ENCODE measurements around the gene IFIT2.
"Not testable (repeated sequence)": the region's sequence is repeated elsewhere in the genome, so short reads cannot be mapped to it uniquely, and the experiment has no call there.

IFIT2 gene

DNA sequence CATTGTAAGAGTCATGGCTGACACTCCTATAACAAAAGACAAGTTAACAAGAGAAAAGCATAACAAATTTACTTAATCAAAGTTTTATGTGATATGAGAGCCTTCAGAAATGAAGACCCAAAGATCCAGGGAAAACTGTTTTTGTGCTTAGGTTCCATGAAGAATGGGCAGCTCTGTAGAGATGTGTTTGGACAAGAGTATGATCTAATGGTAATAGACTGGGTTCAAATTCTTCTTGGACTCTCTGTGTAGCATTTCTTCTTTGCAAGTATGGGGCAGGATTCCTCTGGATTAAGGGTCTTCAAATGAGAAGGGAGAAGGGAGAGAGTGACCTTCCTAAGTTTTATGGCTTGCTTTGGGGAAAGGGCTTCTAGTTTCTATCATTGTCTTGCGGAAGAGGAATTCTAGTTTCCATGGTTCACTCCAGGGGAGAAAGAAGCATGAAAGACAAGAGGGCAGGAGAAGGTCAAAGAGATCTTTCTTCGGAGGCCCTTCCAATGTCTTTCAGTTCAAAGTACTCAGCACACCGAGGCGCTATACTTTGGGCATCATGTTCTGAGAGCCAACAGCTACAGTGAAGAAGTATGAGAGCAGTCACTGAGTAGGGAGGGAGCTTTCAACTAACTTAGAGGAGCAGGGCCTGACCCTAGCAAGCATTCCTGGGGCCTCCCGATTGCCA is 41.4 kb downstream of the IFIT2 start:
- no peak for DNase-seq

DNA sequence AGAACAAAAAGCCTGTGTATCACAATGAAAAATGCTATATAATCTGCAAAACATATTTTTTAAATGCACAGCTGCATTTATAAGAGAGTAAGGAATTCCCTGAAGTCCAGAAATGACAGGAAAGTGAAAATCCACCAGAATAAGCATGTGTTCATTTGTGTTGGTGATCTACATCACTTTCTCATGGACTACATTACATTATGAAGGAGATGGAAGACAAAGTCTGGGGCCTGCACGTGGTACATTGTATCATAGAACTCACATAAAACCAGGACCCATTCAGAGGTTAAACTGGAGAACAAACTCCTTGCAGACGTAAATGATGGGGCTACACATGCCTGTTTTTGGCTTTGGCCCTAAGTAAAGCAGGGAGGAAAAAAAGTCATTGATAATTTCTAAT is 42.3 kb downstream of the IFIT2 start:
- no peak for DNase-seq

DNA sequence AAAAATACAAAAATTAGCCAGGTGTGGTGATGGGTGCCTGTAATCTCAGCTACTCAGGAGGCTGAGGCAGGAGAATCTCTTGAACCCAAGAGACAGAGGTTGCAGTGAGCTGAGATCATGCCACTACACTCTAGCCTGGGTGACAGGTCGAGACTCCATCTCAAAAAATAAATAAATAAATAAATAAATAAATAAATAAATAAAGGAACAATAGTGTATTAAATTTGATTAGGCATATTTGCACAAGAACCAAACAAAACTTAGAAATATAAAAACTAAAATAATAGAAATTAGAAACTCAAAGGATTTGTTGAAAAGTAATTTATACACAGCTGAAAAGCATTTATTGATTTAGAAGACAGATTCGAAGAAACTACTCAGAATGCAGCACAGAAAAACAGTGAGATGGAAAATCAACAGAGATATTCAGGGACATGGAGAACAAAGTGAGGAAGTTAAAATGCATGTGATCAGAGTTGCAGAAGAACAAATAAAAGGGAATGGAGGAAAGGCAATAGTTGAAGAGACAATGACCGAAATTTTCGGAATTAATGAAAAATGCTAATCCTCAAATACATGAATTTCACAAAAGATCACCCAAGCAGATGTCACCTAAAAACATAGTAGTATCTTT is 43.6 kb downstream of the IFIT2 start:
- no peak for DNase-seq

GRCh38 chr10:89346405-89347254 is 44.8 kb downstream of the IFIT2 start:
- no peak for DNase-seq

- DNase-seq, result no peak
Observed at GRCh38 chr10:89347701-89348457, 46.0 kb downstream of the IFIT2 start.

GRCh38 chr10:89348481-89348880 is 46.6 kb downstream of the IFIT2 start:
- DNase-seq, result no peak

DNA sequence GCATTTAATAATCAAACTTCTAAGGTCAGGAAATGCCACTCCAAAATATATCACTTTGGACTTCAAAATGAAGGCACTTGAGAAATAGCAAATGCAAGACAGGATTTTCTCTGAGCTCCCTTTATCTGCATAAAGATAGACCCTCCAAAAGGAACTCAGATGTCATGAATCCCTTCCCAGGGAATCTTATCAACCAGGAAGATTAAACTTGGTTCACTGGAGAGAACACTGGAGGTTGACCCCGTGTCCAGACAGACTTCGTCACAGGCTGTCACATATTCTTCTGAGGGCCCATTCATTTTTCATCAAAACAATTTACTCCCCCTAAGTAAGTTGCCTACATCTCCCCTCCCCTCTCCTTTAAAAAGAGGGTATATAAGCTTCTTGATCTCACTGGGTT is 47.1 kb downstream of the IFIT2 start:
- DNase-seq, result no peak

GRCh38 chr10:89350631-89351315 is 48.9 kb downstream of the IFIT2 start:
- DNase-seq, result not testable (repeated sequence)

GRCh38 chr10:89351412-89351779 is 49.5 kb downstream of the IFIT2 start:
- no peak for DNase-seq

GRCh38 chr10:89351780-89352597 is 50.1 kb downstream of the IFIT2 start:
- no peak for DNase-seq

DNA sequence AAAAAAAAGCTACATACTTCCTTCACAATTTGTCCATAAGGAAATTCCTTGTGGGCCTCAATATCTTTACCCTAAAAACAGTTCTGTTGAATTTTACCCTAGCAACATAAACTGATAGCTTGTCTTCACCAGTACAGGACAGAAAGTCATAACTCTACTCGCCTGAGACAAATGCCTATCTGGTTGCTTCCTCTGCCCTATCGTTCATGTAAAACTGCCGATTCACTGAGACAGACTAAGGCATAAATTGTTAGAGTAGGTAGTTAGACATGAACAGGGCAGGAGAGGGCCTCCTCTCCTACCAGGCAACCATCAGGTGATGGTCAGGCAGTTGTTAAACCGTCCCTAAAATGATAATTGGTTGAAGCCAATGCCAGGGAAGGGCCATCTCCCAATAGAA is 51.0 kb downstream of the IFIT2 start:
- no peak for DNase-seq

DNA sequence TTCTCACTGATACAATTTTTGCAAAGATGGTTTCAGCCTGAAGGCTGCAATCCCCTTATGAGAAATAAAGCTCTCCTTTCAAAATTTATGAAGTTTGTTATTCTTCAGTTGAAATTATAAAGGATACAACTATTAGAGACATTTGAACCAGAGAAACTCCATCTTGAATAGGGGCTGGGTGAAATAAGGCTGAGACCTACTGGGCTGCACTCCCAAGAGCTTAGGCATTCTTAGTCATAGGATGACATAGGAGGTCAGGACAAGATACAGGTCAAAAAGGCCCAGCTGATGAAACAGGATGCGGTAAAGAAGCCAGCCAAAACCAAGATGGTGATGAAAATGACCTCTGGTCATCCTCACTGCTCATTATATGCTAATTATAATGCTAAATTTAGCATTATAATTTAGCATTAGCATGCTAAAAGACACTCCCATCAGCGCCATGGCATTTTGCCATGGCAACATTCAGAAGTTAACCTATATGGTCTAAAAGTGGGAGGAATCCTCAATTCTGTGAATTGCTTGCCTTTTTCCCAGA is 53.6 kb downstream of the IFIT2 start:
- no peak for DNase-seq

DNA sequence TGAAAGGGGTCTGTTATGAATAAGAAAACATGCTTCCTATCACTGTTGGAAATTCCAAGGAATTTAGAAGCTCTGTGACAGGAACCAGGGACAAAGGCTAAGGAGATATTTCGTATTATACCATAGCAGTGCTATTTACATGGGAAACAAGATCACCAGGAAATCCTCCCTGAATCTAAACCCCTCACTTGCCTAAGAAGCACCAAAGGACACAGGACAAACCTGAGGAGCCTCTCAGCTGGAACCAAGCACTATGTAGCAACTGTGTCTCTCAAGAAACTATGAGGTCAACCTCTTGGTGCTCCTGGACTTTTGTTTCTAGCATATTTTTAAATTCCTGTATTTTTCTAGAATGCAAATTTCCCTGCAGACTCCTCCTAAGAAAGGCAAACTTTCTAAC is 55.2 kb downstream of the IFIT2 start:
- DNase-seq, result no peak

DNA sequence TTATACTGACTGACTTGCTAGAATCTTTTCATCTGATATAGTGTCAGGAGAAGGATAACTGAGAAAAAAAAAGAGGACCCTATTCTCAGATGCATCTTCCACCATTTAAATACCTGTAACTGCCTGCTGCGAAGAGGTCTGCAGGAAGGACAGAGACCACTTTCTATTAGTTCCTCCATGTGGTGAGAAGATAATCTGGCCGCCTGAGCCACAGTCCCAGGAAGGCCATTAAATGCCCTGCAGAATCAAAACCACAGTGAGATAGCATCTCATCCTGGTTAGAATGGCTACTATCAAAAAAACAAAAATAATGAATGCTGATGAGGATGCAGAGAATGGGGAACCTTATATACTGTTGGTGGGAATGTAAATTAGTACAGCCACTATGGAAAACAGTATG is 56.1 kb downstream of the IFIT2 start:
- DNase-seq, result no peak
